Ishikawa (cell line): ENCODE results near the gene SOWAHD.

Source experiments
- FOXM1 ChIP-seq: IDR thresholded peaks from 2 replicates; pipeline ENCODE4 v1.6.1; 2012; ENCODE audit warnings: low read depth, borderline replicate concordance
- NFIC ChIP-seq: IDR thresholded peaks from 2 replicates; pipeline ENCODE4 v1.6.1; 2012
- TF ChIP-seq, protein P1 (sequence below): IDR thresholded peaks from 2 replicates; pipeline ENCODE4 v1.6.1; 2012
- TF ChIP-seq, protein P2 (sequence below): IDR thresholded peaks from 2 replicates; pipeline ENCODE4 v1.6.1; 2012; ENCODE audit warnings: low read depth, mild to moderate bottlenecking

GRCh38 chrX:119745283-119745848, 13.0 kb upstream of the SOWAHD start:
- TF ChIP-seq, protein P1, sequence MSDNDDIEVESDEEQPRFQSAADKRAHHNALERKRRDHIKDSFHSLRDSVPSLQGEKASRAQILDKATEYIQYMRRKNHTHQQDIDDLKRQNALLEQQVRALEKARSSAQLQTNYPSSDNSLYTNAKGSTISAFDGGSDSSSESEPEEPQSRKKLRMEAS: no peak
- TF ChIP-seq FOXM1: no peak
- no peak for TF ChIP-seq NFIC
- TF ChIP-seq, protein P2, sequence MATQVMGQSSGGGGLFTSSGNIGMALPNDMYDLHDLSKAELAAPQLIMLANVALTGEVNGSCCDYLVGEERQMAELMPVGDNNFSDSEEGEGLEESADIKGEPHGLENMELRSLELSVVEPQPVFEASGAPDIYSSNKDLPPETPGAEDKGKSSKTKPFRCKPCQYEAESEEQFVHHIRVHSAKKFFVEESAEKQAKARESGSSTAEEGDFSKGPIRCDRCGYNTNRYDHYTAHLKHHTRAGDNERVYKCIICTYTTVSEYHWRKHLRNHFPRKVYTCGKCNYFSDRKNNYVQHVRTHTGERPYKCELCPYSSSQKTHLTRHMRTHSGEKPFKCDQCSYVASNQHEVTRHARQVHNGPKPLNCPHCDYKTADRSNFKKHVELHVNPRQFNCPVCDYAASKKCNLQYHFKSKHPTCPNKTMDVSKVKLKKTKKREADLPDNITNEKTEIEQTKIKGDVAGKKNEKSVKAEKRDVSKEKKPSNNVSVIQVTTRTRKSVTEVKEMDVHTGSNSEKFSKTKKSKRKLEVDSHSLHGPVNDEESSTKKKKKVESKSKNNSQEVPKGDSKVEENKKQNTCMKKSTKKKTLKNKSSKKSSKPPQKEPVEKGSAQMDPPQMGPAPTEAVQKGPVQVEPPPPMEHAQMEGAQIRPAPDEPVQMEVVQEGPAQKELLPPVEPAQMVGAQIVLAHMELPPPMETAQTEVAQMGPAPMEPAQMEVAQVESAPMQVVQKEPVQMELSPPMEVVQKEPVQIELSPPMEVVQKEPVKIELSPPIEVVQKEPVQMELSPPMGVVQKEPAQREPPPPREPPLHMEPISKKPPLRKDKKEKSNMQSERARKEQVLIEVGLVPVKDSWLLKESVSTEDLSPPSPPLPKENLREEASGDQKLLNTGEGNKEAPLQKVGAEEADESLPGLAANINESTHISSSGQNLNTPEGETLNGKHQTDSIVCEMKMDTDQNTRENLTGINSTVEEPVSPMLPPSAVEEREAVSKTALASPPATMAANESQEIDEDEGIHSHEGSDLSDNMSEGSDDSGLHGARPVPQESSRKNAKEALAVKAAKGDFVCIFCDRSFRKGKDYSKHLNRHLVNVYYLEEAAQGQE: no peak
